Esophagus squamous epithelium (tissue), 4 donors: Measurements from ENCODE around the gene VSTM4.

Experiments used
- POLR2A ChIP-seq, 4 donors: fragments of 450-650 bp; IDR thresholded peaks; one replicate each; pipeline ENCODE4 v1.6.1; 2017; ENCODE audit warnings: antibody characterized with exemption in 4 of 4, mild to moderate bottlenecking in 4 of 4, moderate library complexity in 3 of 4
- TF ChIP-seq, protein P1 (sequence below), 6 experiments: fragments of 450-650 bp in 4 of 6; fragments of 200-600 bp in 2 of 6; sonication (generic) in 2 of 6; IDR thresholded peaks; one replicate each; pipeline ENCODE4 v1.5.1; 2016 to 2019; ENCODE audit warnings: antibody characterized with exemption in 6 of 6, mild to moderate bottlenecking in 4 of 6, moderate library complexity in 4 of 6

DNA sequence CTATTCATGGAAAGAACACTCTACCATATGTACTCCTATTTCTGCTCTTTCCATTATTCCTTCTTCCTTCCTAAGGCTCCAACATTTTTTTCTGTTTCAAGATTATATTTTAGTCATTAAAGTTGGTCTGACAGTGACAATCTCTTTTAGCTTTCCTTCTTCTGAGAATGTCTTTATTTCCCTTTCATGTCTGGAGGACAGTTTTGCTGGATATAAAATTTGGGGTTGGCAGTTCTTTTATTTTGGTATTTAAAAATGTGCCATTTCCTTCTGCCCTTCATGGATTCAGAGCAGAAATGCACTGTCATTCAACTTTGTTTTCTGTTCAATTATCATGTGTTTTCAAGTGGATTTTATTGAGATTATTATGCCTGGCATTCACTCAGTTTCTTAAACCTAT, 53.1 kb downstream of the VSTM4 start:
- TF ChIP-seq, protein P1, sequence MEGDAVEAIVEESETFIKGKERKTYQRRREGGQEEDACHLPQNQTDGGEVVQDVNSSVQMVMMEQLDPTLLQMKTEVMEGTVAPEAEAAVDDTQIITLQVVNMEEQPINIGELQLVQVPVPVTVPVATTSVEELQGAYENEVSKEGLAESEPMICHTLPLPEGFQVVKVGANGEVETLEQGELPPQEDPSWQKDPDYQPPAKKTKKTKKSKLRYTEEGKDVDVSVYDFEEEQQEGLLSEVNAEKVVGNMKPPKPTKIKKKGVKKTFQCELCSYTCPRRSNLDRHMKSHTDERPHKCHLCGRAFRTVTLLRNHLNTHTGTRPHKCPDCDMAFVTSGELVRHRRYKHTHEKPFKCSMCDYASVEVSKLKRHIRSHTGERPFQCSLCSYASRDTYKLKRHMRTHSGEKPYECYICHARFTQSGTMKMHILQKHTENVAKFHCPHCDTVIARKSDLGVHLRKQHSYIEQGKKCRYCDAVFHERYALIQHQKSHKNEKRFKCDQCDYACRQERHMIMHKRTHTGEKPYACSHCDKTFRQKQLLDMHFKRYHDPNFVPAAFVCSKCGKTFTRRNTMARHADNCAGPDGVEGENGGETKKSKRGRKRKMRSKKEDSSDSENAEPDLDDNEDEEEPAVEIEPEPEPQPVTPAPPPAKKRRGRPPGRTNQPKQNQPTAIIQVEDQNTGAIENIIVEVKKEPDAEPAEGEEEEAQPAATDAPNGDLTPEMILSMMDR (IDR thresholded peaks at IDR 0.05): no peak
- TF ChIP-seq POLR2A (IDR thresholded peaks at IDR 0.05): no peak
